Caki2 (cell line): ENCODE measurements around the gene AKR1B15. TPM values are rescaled to one million over a fixed set of nuclear protein-coding genes. Genes with fewer than 3 reads are reported as not detected.
"Not testable (repeated sequence)": the region's sequence is repeated elsewhere in the genome, so short reads cannot be mapped to it uniquely, and the experiment has no call there.

ENCODE experiments used
- DNase-seq: peaks from one replicate; pipeline ENCODE4 v3.0.0-alpha.2; 2015; ENCODE audit warnings: low read depth
- in situ Hi-C: cut with HindIII; loops from 2 replicates; pipeline ENCODE4 v1.10.0; 2016; ENCODE audit warnings: low sequenced_read_pairs, low pct_unique_long_range_greater_than_20kb, mixed read lengths
- total RNA-seq: library from RNA; depleted of rRNA; stranded (reverse); fragments of >200 nt; shearing (Covaris generic); gene quantifications from 2 replicates; pipeline ENCODE4 v1.2.3, GENCODE V29; 2014; ENCODE audit warnings: low replicate concordance

AKR1B15 gene
- total RNA-seq, 1 experiment from 2014 or later: 4.3 TPM

- in situ Hi-C loops: no loop called here
- no peak for DNase-seq
These were observed 20.2 kb upstream of the AKR1B15 start for GRCh38 chr7:134528749-134529148.

- peak; percentile 26 for DNase-seq
- in situ Hi-C loops: no loop called here
These were observed 18.4 kb upstream of the AKR1B15 start for GRCh38 chr7:134530460-134530859.

- in situ Hi-C loops: no loop called here
- DNase-seq: peak; percentile 48
These were observed 16.5 kb upstream of the AKR1B15 start for GRCh38 chr7:134532180-134532953.

GRCh38 chr7:134532954-134533218 lies 16.0 kb upstream of the AKR1B15 start:
- no peak for DNase-seq
- in situ Hi-C loops: no loop called here

GRCh38 chr7:134533288-134533771 lies 15.6 kb upstream of the AKR1B15 start:
- DNase-seq: peak; percentile 37

GRCh38 chr7:134534633-134535032 lies 14.3 kb upstream of the AKR1B15 start:
- in situ Hi-C loops: no loop called here
- DNase-seq: no peak

More at GRCh38 chr7:134533288-134533771, 15.6 kb upstream of the AKR1B15 start:
- in situ Hi-C loops: no loop called here

- in situ Hi-C loops: no loop called here
- peak; percentile 23 for DNase-seq
These were observed 13.5 kb upstream of the AKR1B15 start for GRCh38 chr7:134535272-134535918.

- in situ Hi-C loops: no loop called here
- no peak for DNase-seq
These were observed 13.0 kb upstream of the AKR1B15 start for GRCh38 chr7:134535919-134536299.

- DNase-seq, in situ Hi-C loops: not testable (repeated sequence)
These were observed 12.4 kb upstream of the AKR1B15 start for GRCh38 chr7:134536558-134536957.

- DNase-seq, in situ Hi-C loops: not testable (repeated sequence)
These were observed 11.6 kb upstream of the AKR1B15 start for GRCh38 chr7:134537273-134537781.

- in situ Hi-C loops: loop anchor here (10.0 kb wide), 1 partner anchor 65 kb away; no protein-coding TSS in a partner anchor
These were observed 9.4 kb upstream of the AKR1B15 start for GRCh38 chr7:134539380-134540004.

GRCh38 chr7:134541501-134542194 lies 7.3 kb upstream of the AKR1B15 start:
- peak; percentile 52 for DNase-seq
- in situ Hi-C loops: loop anchor here (10.0 kb wide), 1 partner anchor 63 kb away; no protein-coding TSS in a partner anchor

More at GRCh38 chr7:134539380-134540004, 9.4 kb upstream of the AKR1B15 start:
- peak; percentile 18 for DNase-seq

- DNase-seq: peak; percentile 75
- in situ Hi-C loops: loop anchor here (10.0 kb wide), 1 partner anchor 63 kb away; no protein-coding TSS in a partner anchor
These were observed 6.6 kb upstream of the AKR1B15 start for GRCh38 chr7:134542195-134542771.

GRCh38 chr7:134545380-134545779 lies 3.5 kb upstream of the AKR1B15 start:
- in situ Hi-C loops: loop anchor here (10.0 kb wide), 1 partner anchor 59 kb away; no protein-coding TSS in a partner anchor
- no peak for DNase-seq

- no peak for DNase-seq
- in situ Hi-C loops: loop anchor here (10.0 kb wide), 1 partner anchor 59 kb away; no protein-coding TSS in a partner anchor
These were observed 3.0 kb upstream of the AKR1B15 start for GRCh38 chr7:134545918-134546317.

- in situ Hi-C loops: loop anchor here (10.0 kb wide), 1 partner anchor 58 kb away; no protein-coding TSS in a partner anchor
- peak; percentile 41 for DNase-seq
These were observed 2.0 kb upstream of the AKR1B15 start for GRCh38 chr7:134546955-134547354.

- in situ Hi-C loops: loop anchor here (10.0 kb wide), 1 partner anchor 57 kb away; no protein-coding TSS in a partner anchor
- peak; percentile 79 for DNase-seq
These were observed 1.4 kb upstream of the AKR1B15 start for GRCh38 chr7:134547397-134548054.
